Measurements from ENCODE around the gene TMEM38B. TPM values are rescaled to one million over a fixed set of nuclear protein-coding genes. Genes with fewer than 3 reads are reported as not detected.
A peak's percentile ranks its signal among the peaks of the same experiment; 100 is the strongest.

TMEM38B gene
- total RNA-seq, 1 experiment from 2014 or later = 22.6 TPM

DNA sequence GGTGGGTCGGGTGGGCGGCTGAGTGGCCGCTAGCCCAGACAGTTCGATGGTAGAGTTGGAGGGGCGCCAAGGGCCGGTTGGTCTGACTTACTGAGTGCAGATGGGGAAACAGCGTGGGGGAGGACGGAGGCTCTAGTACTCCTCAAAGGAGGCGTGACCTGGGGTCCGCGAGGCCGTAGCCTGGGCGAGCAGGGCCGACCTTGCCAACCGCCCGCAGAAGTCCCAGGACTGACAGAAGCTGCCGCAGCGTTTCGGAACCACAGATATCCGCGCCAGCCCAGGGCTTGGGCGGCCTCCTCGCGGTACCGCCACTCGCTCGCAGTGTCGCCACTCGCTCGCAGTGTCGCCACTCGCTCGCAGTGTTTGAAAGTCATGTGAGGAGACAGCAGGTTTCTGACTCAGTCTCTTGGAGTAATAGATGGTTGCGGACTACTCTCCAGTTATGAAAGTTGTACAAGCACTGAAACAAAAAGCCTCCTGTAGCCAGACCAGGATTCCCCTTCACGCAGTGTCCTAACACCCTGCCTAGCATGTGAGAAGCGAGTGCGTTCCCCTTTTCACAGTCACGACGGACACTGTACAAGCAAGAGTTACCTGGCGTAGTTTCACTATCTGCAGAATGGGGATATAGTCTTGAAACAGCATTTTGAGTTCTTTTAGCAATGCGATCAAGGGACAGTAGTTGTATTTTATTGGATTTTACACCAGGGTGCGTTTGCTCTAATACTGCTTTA is 674 bp downstream of the TMEM38B start:
- Histone ChIP-seq H3K4me1 (ENCODE audit: insufficient read depth, low read length, poor library complexity, severe bottlenecking) (peaks cover 4% of the 10 kb centered on the region), H3K4me3 (ENCODE audit: low read depth, low read length, poor library complexity, severe bottlenecking) (peak overlapping the region; percentile 61), H3K27me3 (replicated peaks; ENCODE audit: insufficient read depth, low read depth, low read length, poor library complexity) (peaks cover 24% of the 10 kb centered on the region), H3K36me3 (ENCODE audit: insufficient read depth, low read length, poor library complexity, severe bottlenecking) (no peaks in the 10 kb centered on the region), H3K9me3 (ENCODE audit: low read depth, low read length, poor library complexity, severe bottlenecking) (no peaks in the 10 kb centered on the region), H3K27ac (ENCODE audit: low read depth, low read length, poor library complexity, severe bottlenecking) (no peak overlapping the region)
- POLR2A ChIA-PET (ENCODE audit: low non-redundant PET) = no interaction called here
- DNase-seq (ENCODE audit: low spot score) = peak; percentile 43
- intact Hi-C loops (cut with micrococcal nuclease; ENCODE audit: unreplicated experiment) = loop anchor here (10.0 kb wide), 1 partner anchor 270 kb away; no protein-coding TSS in a partner anchor
- TF ChIP-seq, protein P1, sequence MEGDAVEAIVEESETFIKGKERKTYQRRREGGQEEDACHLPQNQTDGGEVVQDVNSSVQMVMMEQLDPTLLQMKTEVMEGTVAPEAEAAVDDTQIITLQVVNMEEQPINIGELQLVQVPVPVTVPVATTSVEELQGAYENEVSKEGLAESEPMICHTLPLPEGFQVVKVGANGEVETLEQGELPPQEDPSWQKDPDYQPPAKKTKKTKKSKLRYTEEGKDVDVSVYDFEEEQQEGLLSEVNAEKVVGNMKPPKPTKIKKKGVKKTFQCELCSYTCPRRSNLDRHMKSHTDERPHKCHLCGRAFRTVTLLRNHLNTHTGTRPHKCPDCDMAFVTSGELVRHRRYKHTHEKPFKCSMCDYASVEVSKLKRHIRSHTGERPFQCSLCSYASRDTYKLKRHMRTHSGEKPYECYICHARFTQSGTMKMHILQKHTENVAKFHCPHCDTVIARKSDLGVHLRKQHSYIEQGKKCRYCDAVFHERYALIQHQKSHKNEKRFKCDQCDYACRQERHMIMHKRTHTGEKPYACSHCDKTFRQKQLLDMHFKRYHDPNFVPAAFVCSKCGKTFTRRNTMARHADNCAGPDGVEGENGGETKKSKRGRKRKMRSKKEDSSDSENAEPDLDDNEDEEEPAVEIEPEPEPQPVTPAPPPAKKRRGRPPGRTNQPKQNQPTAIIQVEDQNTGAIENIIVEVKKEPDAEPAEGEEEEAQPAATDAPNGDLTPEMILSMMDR (conservative IDR thresholded peaks at IDR 0.05; ENCODE audit: low read depth, low read length) = no peak
- no peak for TF ChIP-seq EZH2 (IDR thresholded peaks at IDR 0.05; ENCODE audit: borderline replicate concordance, low read depth, low read length, poor library complexity, severe bottlenecking)
- CTCF ChIA-PET = no interaction called here
- BruUV-seq (replicated peaks) = no TSS peak

- ChIA-PET CTCF (no interaction called here), POLR2A (ENCODE audit: low non-redundant PET) (no interaction called here)
- intact Hi-C loops (cut with micrococcal nuclease; ENCODE audit: unreplicated experiment) = loop anchor here (10.0 kb wide), 1 partner anchor 272 kb away; no protein-coding TSS in a partner anchor
- H3K4me3 ChIP-seq (ENCODE audit: low read depth, low read length, poor library complexity, severe bottlenecking) = no peak overlapping the region
- no peak overlapping the region for H3K27ac ChIP-seq (ENCODE audit: low read depth, low read length, poor library complexity, severe bottlenecking)
- DNase-seq (ENCODE audit: low spot score) = no peak
- peaks cover 4% of the 10 kb centered on the region for H3K4me1 ChIP-seq (ENCODE audit: insufficient read depth, low read length, poor library complexity, severe bottlenecking)
- TF ChIP-seq EZH2 (IDR thresholded peaks at IDR 0.05; ENCODE audit: borderline replicate concordance, low read depth, low read length, poor library complexity, severe bottlenecking) = no peak
- TF ChIP-seq, protein P1 (conservative IDR thresholded peaks at IDR 0.05; ENCODE audit: low read depth, low read length) = no peak
- no peaks in the 10 kb centered on the region for H3K9me3 ChIP-seq (ENCODE audit: low read depth, low read length, poor library complexity, severe bottlenecking)
- BruUV-seq (replicated peaks) = no TSS peak
- H3K36me3 ChIP-seq (ENCODE audit: insufficient read depth, low read length, poor library complexity, severe bottlenecking) = no peaks in the 10 kb centered on the region
- peaks cover 21% of the 10 kb centered on the region for H3K27me3 ChIP-seq (replicated peaks; ENCODE audit: insufficient read depth, low read depth, low read length, poor library complexity)
These were observed 2.0 kb downstream of the TMEM38B start for GRCh38 chr9:105696219-105696793.

DNA sequence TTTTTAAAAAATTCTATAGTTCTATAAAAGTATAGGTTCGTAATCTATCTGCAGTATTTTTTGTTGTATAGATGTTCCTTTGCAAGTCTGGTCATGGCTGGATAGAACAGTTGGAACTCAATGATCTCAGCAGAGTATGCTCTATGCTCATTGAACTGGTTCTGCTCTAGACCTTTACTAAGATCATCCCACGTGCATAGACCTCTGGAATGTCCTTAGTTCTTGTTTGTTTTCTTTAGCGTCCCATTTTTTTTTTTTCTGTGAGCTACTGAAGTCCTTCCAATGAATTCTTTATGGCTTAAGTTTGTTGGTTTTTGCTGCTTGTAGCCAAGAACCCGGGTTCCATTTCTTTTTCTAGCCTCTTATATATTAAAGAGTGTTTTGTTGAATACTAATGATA is 3.5 kb downstream of the TMEM38B start:
- BruUV-seq (replicated peaks) = no TSS peak
- Histone ChIP-seq H3K27me3 (replicated peaks; ENCODE audit: insufficient read depth, low read depth, low read length, poor library complexity) (peaks cover 7% of the 10 kb centered on the region), H3K4me3 (ENCODE audit: low read depth, low read length, poor library complexity, severe bottlenecking) (no peak overlapping the region), H3K36me3 (ENCODE audit: insufficient read depth, low read length, poor library complexity, severe bottlenecking) (no peaks in the 10 kb centered on the region), H3K9me3 (ENCODE audit: low read depth, low read length, poor library complexity, severe bottlenecking) (no peaks in the 10 kb centered on the region), H3K4me1 (ENCODE audit: insufficient read depth, low read length, poor library complexity, severe bottlenecking) (peaks cover 4% of the 10 kb centered on the region), H3K27ac (ENCODE audit: low read depth, low read length, poor library complexity, severe bottlenecking) (no peak overlapping the region)
- DNase-seq (ENCODE audit: low spot score) = no peak
- TF ChIP-seq EZH2 (IDR thresholded peaks at IDR 0.05; ENCODE audit: borderline replicate concordance, low read depth, low read length, poor library complexity, severe bottlenecking) = no peak
- TF ChIP-seq, protein P1 (conservative IDR thresholded peaks at IDR 0.05; ENCODE audit: low read depth, low read length) = no peak
- CTCF ChIA-PET = no interaction called here
- POLR2A ChIA-PET (ENCODE audit: low non-redundant PET) = no interaction called here
- intact Hi-C loops (cut with micrococcal nuclease; ENCODE audit: unreplicated experiment) = loop anchor here (10.0 kb wide), 1 partner anchor 273 kb away; no protein-coding TSS in a partner anchor
